ENCODE measurements around the gene ZNF483.
"Not testable (repeated sequence)": the region's sequence is repeated elsewhere in the genome, so short reads cannot be mapped to it uniquely, and the experiment has no call there.

ZNF483 gene

DNA sequence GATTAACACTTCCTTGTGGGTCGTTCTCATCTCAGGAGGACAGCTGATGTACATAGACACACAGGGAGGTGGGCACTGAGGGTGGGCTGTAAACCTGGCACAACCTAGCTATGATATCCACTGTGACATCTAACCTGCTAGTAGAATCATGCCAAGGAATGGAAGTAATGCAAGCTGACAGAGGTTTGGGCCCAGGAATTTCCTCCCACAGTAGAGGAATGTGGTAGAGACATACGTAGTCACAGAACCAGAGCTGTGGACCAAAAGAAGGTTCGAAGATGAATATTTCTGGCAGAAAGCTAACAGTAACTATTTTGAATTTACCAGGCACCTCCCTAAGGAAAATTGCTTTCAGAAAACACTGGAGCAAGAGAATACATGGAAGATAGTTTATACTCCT is 90.9 kb downstream of the ZNF483 start:
- DNase-seq: no peak

DNA sequence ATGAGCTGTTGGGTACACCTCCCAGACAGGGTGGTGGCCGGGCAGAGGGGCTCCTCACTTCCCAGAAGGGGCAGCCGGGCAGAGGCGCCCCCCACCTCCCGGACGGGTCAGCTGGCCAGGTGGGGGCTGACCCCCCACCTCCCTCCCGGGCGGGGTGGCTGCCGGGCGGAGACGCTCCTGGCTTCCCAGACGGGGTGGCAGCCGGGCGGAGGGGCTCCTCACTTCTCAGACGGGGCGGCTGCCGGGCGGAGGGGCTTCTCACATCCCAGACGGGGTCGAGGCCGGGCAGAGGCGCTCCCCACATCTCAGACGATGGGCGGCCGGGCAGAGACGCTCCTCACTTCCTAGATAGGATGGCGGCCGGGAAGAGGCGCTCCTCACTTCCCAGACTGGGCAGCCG is 92.4 kb downstream of the ZNF483 start:
- DNase-seq: not testable (repeated sequence)

DNA sequence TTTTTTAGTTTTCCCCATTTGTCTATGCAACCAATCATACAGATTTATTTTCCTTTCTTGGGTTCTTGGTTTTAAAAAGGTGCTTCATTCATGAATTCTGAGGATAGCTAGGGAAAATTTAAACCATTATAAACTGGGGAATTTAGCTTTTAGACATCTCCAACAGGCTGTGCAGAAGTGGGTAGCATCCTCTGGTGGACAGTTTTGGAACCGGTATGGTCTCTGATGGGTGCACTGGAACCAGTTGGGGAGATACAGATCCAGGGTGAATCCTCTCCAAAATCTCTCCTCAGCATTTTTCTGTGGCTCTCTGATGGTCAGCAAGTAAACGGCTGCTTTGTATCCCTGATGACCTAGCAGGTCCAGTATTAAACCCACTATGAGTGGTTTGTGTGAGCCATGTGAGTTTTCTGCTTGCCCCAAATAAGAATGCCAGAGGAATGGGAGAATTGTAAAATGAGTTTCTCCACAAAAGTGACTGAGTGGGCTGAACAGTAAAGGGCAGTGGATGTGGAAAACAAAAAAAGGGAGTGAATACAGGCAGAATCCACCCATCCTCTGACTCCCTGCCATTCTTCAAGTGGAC is 97.0 kb downstream of the ZNF483 start:
- DNase-seq: no peak

DNA sequence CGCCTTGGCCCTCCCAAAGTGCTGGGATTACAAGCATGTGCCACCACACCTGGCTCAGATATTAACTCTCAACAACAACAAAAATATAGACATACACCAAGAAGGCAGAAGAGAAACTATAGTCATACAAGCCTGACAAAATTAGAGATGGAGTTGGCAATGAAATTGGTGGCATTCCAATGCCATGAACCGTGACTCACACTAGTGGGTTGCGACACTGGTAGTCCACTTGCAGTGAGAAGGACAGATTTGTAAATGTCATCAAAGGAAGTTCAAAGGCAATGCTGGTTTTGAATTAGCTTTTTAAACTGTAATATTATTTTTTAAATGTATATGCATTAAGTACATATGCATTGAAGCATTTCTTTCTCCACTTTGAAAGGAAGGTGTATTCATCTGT is 97.6 kb downstream of the ZNF483 start:
- no peak for DNase-seq
